HG03025 (cell line): Measurements from ENCODE around the gene CARNS1.
"Not testable (repeated sequence)": the region's sequence is repeated elsewhere in the genome, so short reads cannot be mapped to it uniquely, and the experiment has no call there.

ENCODE experiments used
- ATAC-seq: cut with Tn5 transposase; IDR thresholded peaks from one replicate; pipeline ENCODE4 v1.9.1; 2021; ENCODE audit warnings: mild to moderate bottlenecking, moderate library complexity; ENCODE audit not compliant: unreplicated experiment, low FRiP score

CARNS1 gene

GRCh38 chr11:67422891-67423290, 7.4 kb downstream of the CARNS1 start:
- ATAC-seq = no peak

- ATAC-seq = no peak
These were observed 8.0 kb downstream of the CARNS1 start for GRCh38 chr11:67423466-67423865.

- no peak for ATAC-seq
These were observed 8.6 kb downstream of the CARNS1 start for GRCh38 chr11:67423891-67424613.

GRCh38 chr11:67427364-67427859, 11.9 kb downstream of the CARNS1 start:
- ATAC-seq = not testable (repeated sequence)

GRCh38 chr11:67428052-67429001, 12.8 kb downstream of the CARNS1 start, which contains the start of gene RPS6KB2:
Gene RPS6KB2 (plus strand): TSS chr11:67428494. CDS start chr11:67428546, 52 bp downstream.
- ATAC-seq = peak; percentile 78

GRCh38 chr11:67429038-67429668, 13.7 kb downstream of the CARNS1 start:
- ATAC-seq = no peak

GRCh38 chr11:67429722-67430121, 14.2 kb downstream of the CARNS1 start:
- ATAC-seq = no peak

- no peak for ATAC-seq
These were observed 16.1 kb downstream of the CARNS1 start for GRCh38 chr11:67431346-67432249.

GRCh38 chr11:67432655-67433349, 17.3 kb downstream of the CARNS1 start:
- no peak for ATAC-seq

- no peak for ATAC-seq
These were observed 18.3 kb downstream of the CARNS1 start for GRCh38 chr11:67433536-67434394.

GRCh38 chr11:67434395-67434881, 19.0 kb downstream of the CARNS1 start:
- ATAC-seq = no peak

- no peak for ATAC-seq
These were observed 19.7 kb downstream of the CARNS1 start for GRCh38 chr11:67435031-67435726.

GRCh38 chr11:67435727-67436458, 20.4 kb downstream of the CARNS1 start:
- ATAC-seq = no peak

GRCh38 chr11:67436459-67437081, 21.1 kb downstream of the CARNS1 start:
- ATAC-seq = no peak

- ATAC-seq = no peak
These were observed 21.8 kb downstream of the CARNS1 start, which contains the start of gene PTPRCAP for GRCh38 chr11:67437082-67437808. Gene PTPRCAP (minus strand): TSS chr11:67437682. CDS start chr11:67437619, 63 bp downstream.

- no peak for ATAC-seq
These were observed 22.3 kb downstream of the CARNS1 start for GRCh38 chr11:67437809-67438157.
